PC-9 (cell line): ENCODE measurements around the gene TOR4A. TPM values are rescaled to one million over a fixed set of nuclear protein-coding genes. Genes with fewer than 3 reads are reported as not detected.
A peak's percentile ranks its signal among the peaks of the same experiment; 100 is the strongest.

ENCODE experiments used
- BruUV-seq: library from RNA; stranded (reverse); fragments of 400-500 nt; replicated peaks from 2 replicates; lab custom pipeline; 2021; lab: Mats Ljungman, UMichigan
- CTCF ChIA-PET: fragments of 300-600 bp; sonication (Branson Sonifier 250); formaldehyde crosslinking; loops from one replicate; lab custom pipeline; 2022; ENCODE audit warnings: antibody characterized with exemption; lab: Charles Lee
- POLR2A ChIA-PET: fragments of 300-600 bp; sonication (Branson Sonifier 250); formaldehyde crosslinking; loops from one replicate; lab custom pipeline; 2022; ENCODE audit warnings: antibody characterized with exemption; ENCODE audit not compliant: unreplicated experiment; lab: Charles Lee
- DNase-seq, 2 experiments: peaks; one replicate each; pipeline versions ENCODE4 v3.0.0 to v3.0.0-alpha.2; 2015 to 2022; ENCODE audit warnings: mixed read lengths in 1 of 2
- H2AFZ ChIP-seq: fragments of 200-600 bp; sonication (generic); 2 replicates; pipeline ENCODE4 v1.8.1; 2017; ENCODE audit warnings: antibody characterized with exemption
- H3F3A ChIP-seq: fragments of 200-600 bp; sonication (generic); 2 replicates; pipeline ENCODE4 v1.8.1; 2017; ENCODE audit warnings: antibody characterized with exemption, mild to moderate bottlenecking, low read depth; ENCODE audit not compliant: insufficient read depth
- H3K27ac ChIP-seq: fragments of 200-600 bp; sonication (generic); 2 replicates; pipeline ENCODE4 v1.6.1; 2016; ENCODE audit warnings: mixed run types
- H3K27me3 ChIP-seq: fragments of 200-600 bp; sonication (generic); 2 replicates; pipeline ENCODE4 v1.6.1; 2016; ENCODE audit warnings: low read depth, mixed run types; ENCODE audit not compliant: insufficient read depth
- H3K36me3 ChIP-seq: fragments of 200-600 bp; sonication (generic); 2 replicates; pipeline ENCODE4 v1.6.1; 2016; ENCODE audit warnings: low read depth, mixed run types
- H3K4me1 ChIP-seq: fragments of 200-600 bp; sonication (generic); replicated peaks from 2 replicates; pipeline ENCODE4 v1.6.1; 2016; ENCODE audit warnings: mixed run types; ENCODE audit not compliant: insufficient read depth
- H3K4me2 ChIP-seq: fragments of 200-600 bp; sonication (generic); 2 replicates; pipeline ENCODE4 v1.6.1; 2017; ENCODE audit warnings: mixed run types
- H3K4me3 ChIP-seq: fragments of 200-600 bp; sonication (generic); 2 replicates; pipeline ENCODE4 v1.6.1; 2016; ENCODE audit warnings: mixed run types
- H3K79me2 ChIP-seq: fragments of 200-600 bp; sonication (generic); 2 replicates; pipeline ENCODE4 v1.6.1; 2017; ENCODE audit warnings: low read depth, mixed run types
- H3K9me2 ChIP-seq: fragments of 200-600 bp; sonication (generic); 2 replicates; pipeline ENCODE4 v1.8.1; 2017; ENCODE audit warnings: mild to moderate bottlenecking; ENCODE audit not compliant: insufficient read depth
- H3K9me3 ChIP-seq: fragments of 200-600 bp; sonication (generic); 2 replicates; pipeline ENCODE4 v1.8.1; 2016; ENCODE audit warnings: low read depth; ENCODE audit not compliant: insufficient read depth
- H4K20me1 ChIP-seq: fragments of 200-600 bp; sonication (generic); 2 replicates; pipeline ENCODE4 v1.8.1; 2017; ENCODE audit not compliant: insufficient read depth
- CTCF ChIP-seq: fragments of 200-600 bp; sonication (generic); conservative IDR thresholded peaks from 2 replicates; pipeline ENCODE4 v1.6.1; 2017; ENCODE audit warnings: mixed run types, antibody characterized with exemption, mild to moderate bottlenecking, moderate library complexity
- EZH2 ChIP-seq: fragments of 200-600 bp; sonication (generic); IDR thresholded peaks from 2 replicates; pipeline ENCODE4 v1.8.0; 2017; ENCODE audit warnings: antibody characterized with exemption, low read depth
- intact Hi-C: fragments of 100-400 bp; cut with micrococcal nuclease; formaldehyde crosslinking; loops from one replicate; pipeline ENCODE4 v1.10.0; 2022; ENCODE audit not compliant: unreplicated experiment
- total RNA-seq: library from RNA; stranded (reverse); gene quantifications from 2 replicates; pipeline ENCODE4 v1.2.3, GENCODE V29; 2021

The TOR4A gene
- total RNA-seq, 1 experiment from 2014 or later = 48.9 TPM

- no peak for TF ChIP-seq CTCF
- TF ChIP-seq EZH2 = no peak
- peaks cover 10% of the 10 kb centered on the region; the same call in 1 of the 2 replicates for H3F3A ChIP-seq
- DNase-seq = peak in 1 of 2 experiments; percentile 68
- peaks cover 22% of the 10 kb centered on the region for H3K4me1 ChIP-seq
- no TSS peak for BruUV-seq
- intact Hi-C loops = no loop called here
- H3K79me2 ChIP-seq = peaks cover 20% of the 10 kb centered on the region
- no peaks in the 10 kb centered on the region for H3K9me3 ChIP-seq
- no peaks in the 10 kb centered on the region for H3K27me3 ChIP-seq
- ChIA-PET CTCF (interaction anchor here (2.0 kb wide), 1 partner anchor 16 kb away, joined by 13 read pairs; no protein-coding TSS in a partner anchor), POLR2A (interaction anchor here (0.7 kb wide), 1 partner anchor 9 kb away, joined by 3 read pairs; no protein-coding TSS in a partner anchor)
- no peak overlapping the region for H3K4me3 ChIP-seq
- H3K4me2 ChIP-seq = no peak overlapping the region
- H3K36me3 ChIP-seq = no peaks in the 10 kb centered on the region
- H3K27ac ChIP-seq = no peak overlapping the region
- H3K9me2 ChIP-seq = no peaks in the 10 kb centered on the region
- H2AFZ ChIP-seq = no peak overlapping the region
- H4K20me1 ChIP-seq = peaks cover 7% of the 10 kb centered on the region; the same call in 1 of the 2 replicates
Measured at GRCh38 chr9:137252555-137253506, 24.7 kb upstream of the TOR4A start.

DNA sequence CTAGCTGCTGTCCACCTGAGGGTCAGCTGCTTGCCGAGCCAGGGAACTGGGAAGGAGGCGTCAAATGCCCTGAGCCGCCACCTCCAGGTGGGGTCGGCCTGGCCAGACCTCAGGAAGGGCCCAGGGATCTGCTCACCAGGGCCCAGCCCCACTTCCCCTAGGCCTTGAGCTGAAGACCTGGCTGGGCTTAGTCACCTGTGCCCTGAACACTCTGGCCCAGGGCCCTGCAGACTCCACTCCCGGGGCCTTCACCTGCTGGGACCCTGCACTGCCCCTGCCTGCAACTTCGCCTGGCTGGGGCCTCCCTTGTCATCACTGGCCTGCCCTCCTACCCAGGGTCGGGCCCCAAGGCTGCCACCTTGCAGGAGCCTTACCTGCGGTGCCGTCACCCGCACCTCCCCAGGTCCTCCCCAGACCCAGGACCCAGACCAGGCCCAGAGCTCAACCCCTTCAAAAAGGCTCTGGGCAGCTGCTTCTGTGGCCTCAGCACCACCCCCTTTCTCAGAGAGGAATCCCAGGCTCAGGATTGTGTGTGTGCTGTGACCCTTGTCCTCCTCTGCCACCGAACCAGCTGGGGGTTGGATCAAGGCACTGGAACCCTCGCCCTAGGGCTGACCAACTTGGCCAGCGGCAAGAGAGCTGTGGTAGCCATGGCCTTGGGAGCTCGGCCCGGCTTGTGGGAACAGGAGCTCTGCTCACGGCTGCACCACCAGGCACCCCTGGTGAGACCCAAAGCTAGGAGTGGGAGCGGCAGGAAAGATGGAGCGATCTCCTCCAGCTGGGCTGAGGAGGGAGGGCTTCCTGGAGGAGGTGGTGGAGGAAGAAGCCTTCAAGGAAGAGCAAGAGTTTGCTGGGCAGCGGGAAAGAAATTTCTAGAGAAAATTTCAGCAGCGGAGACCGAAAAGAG lies 23.6 kb upstream of the TOR4A start:
- no peaks in the 10 kb centered on the region for H3K9me2 ChIP-seq
- H3K4me2 ChIP-seq = peak overlapping the region; percentile 99
- H3F3A ChIP-seq = peaks cover 13% of the 10 kb centered on the region; the same call in 1 of the 2 replicates
- H3K9me3 ChIP-seq = no peaks in the 10 kb centered on the region
- no peaks in the 10 kb centered on the region for H3K36me3 ChIP-seq
- BruUV-seq = no TSS peak
- intact Hi-C loops = no loop called here
- CTCF ChIA-PET = interaction anchor here (0.5 to 2.0 kb wide), 3 partner anchors 17 to 169 kb away, joined by 4 to 13 read pairs (median 5); partner anchors contain the start of gene NOXA1
- H3K27ac ChIP-seq = no peak overlapping the region
- no peak for DNase-seq
- H3K27me3 ChIP-seq = no peaks in the 10 kb centered on the region
- peaks cover 22% of the 10 kb centered on the region for H3K4me1 ChIP-seq
- H3K79me2 ChIP-seq = peaks cover 20% of the 10 kb centered on the region
- H4K20me1 ChIP-seq = peaks cover 7% of the 10 kb centered on the region; the same call in 1 of the 2 replicates
- TF ChIP-seq EZH2 (no peak), CTCF (no peak)
- peak overlapping the region; percentile 99 for H2AFZ ChIP-seq
- POLR2A ChIA-PET = interaction anchor here (0.5 to 2.4 kb wide), 8 partner anchors 10 to 139 kb away, joined by 3 to 19 read pairs (median 6); partner anchors contain the start of gene TUBB4B
- peak overlapping the region; percentile 92 for H3K4me3 ChIP-seq
